NCI-H128 (cell line): Measurements from ENCODE around the gene SLC35F1.
"Not testable (repeated sequence)": the region's sequence is repeated elsewhere in the genome, so short reads cannot be mapped to it uniquely, and the experiment has no call there.

Experiments
- DNase-seq: peaks from one replicate; lab custom pipeline; 2025; ENCODE audit not compliant: unreplicated experiment; lab: John Stamatoyannopoulos, UW

The SLC35F1 gene

DNA sequence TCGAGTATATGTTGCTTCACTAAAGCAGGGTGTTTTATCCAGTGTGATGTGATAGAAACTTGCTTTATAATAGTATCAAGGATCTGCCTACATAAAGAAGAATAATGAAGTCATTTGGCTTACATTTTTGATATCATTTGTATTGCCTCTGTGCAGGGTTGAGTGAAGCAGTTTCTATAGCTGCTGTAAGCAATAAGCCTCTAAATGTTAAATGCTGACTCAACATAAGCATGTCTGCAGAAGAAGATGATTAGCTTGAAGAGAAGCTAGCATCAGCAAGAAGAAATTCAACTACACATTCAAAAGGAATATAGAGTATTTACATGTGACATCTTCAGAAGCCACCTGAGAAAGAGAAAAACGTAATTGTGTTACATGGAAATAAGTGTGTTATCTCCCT is 17.6 kb downstream of the SLC35F1 start:
- no peak for DNase-seq

DNA sequence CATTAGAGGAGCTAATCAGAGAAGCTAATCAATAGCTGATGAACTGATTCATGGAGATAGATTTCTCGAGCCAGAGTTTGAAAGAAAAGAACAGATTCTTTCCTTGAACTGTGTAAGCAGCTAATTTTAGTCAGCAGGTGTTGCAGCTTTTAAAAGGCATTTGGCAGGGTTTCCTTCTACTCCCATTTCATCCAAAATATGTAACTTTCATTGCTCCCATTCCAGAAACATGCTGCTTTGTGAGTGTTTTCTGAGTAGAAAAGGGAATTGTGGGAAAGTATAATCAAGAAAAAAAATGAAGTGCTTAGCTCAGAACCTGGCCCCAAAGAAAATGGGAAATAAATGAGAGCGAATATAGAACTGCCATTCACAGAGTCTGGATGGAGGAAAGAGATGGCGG is 20.8 kb downstream of the SLC35F1 start:
- no peak for DNase-seq

DNA sequence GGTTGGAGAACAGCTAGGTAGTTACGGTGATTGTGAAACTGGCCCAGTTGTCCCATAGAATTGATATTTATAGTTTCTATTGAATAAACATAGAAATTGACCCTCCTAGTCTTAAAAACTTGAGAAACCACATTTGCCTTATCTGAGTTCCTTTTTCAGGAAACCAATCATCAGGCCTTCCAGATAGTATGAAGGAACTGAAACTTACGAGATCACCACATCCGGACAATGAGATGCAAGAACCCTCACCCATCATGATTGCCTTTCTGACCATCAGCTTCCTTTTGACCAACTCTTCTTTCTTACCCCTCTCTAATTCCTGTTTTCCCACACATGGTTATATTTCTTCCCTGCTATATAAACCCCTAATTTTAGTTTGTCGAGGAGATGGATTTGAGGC is 21.8 kb downstream of the SLC35F1 start:
- no peak for DNase-seq

DNA sequence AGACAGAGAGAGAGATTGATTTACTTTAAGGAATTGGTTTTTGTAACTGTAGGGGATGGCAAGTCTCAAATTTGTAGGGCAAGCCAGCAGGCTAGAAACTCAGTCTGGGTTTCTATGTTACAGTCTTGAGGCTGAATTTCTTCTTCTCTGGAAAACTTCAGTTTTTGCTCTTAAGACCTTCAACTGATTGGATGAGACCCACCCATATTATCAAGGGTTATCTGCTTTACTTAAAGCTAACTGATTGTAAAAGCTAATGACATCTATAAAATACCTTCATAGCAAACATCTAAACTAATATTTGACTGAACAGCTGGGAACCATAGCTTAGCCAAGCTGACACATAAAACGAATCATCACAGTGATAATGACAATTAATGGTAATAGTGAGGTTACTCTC is 22.4 kb downstream of the SLC35F1 start:
- DNase-seq: no peak

- no peak for DNase-seq
Measured at GRCh38 chr6:117930645-117931044, 23.6 kb downstream of the SLC35F1 start.

DNA sequence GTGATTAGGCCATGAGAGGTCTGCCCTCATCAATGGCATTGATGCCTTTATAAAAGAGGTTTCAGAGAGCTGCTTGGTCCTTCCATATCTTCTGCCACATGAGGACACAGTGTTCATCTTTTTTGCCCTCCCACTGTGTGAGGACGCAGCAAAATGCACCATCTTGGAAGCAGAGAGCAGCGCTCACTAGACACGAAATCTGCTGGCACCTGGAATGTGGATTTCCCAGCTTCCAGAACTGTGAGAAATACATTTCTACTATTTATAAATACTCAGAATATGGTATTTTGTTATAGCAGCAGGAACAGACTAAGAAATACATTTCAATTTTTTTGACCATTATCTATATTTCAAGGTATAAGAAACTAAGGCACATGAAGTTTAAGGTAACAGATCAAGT is 24.9 kb downstream of the SLC35F1 start:
- DNase-seq: no peak

- DNase-seq: no peak
Measured at GRCh38 chr6:117932676-117933075, 25.6 kb downstream of the SLC35F1 start.

GRCh38 chr6:117933471-117933870 is 26.4 kb downstream of the SLC35F1 start:
- no peak for DNase-seq

GRCh38 chr6:117938311-117938995 is 31.4 kb downstream of the SLC35F1 start:
- no peak for DNase-seq

DNA sequence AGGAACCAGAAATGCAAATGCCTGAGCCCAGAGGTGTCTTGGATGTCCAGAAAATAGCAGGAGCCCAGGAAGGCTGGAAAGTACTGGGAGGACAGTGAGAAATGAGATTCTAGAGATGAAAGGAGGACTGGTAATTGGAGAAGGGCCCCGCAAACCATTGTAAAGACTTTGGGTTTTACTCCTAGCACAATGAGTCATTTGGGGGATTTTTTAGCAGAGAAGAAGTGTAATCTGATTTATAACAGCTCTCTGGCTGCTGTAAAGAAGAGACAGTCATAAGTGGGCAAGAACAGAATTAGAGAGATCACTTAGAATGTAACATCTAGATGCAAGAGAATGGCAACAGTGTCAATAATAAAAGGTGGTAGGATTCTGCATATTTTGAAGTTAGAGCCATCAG is 40.2 kb downstream of the SLC35F1 start:
- DNase-seq: no peak

- DNase-seq: no peak
Measured at GRCh38 chr6:117951783-117952182, 44.7 kb downstream of the SLC35F1 start.

- no peak for DNase-seq
Measured at GRCh38 chr6:117955684-117956256, 48.7 kb downstream of the SLC35F1 start.

DNA sequence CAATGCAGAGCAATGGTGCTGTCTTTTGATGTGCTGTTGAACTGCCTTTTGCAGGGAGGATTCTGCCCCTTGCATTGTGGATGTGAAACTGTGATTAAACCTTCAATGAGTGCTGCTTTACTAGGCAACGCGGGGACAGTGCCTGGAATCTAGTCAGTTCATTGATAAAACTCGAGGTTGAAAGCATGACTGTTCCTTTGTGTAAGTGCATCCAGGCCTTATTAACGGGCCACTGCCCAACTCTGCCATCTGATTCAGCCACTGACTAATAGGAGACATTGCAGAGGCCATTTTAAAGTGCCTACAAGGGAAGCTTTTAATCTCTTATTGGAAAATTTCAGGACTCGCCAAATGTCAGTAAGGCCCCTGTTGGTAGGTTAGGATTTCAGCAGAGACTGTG is 49.3 kb downstream of the SLC35F1 start:
- DNase-seq: no peak

DNA sequence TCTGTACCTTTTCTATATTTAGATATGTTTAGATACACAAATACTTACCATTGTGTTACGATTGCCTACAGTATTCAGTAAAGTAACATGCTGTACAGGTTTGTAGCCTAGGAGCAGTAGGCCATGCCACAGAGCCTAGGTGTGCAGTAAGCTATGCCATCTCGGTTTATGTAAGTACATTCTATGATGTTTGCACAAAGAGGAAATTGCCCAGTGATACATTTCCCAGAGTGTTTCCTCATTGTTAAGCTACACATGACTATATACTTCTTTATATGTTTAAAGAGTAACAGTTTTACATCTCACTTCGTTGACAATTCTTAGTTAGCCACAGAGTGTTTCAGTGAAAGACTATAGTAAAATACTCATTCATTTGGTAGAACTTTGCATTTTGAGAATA is 51.5 kb downstream of the SLC35F1 start:
- DNase-seq: no peak

DNA sequence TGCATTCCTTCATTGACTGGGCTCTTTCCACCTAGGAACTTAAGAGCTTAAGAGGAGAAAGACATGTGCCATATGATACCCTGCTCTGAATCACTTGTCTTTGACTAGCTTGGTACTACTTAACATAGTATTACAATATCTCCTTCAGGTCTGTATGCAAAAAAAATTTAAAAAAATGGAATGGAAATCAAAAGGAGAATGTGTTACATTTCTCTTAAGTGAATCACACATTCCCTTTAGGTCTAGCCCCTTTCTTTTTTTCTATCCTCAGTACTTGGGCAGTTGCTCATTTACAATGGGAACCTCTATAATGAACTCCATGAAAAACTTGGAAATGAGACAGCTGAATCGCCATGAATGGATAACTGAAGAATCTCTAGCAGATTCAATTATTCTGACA is 53.8 kb downstream of the SLC35F1 start:
- DNase-seq: no peak

- no peak for DNase-seq
Measured at GRCh38 chr6:117961301-117961700, 54.2 kb downstream of the SLC35F1 start.

GRCh38 chr6:117965763-117966162 is 58.7 kb downstream of the SLC35F1 start:
- not testable (repeated sequence) for DNase-seq

DNA sequence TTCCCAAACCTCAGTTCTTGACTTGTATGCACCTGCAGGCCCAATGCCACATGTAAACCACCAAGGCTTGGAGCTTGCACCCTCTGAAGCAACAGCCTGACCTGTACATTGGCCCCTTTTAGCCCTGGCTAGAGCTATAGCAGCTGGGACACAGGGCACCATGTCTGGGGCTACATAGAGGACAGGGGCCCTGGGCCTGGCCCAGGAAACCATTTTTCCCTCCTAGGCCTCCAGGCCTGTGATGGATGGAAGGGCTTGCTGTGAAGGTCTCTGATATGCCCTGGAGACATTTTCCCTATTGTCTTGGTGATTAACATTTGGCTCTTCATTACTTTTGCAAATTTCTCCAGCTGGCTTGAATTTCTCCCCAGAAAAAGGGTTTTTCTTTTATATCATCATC is 64.6 kb downstream of the SLC35F1 start:
- DNase-seq: no peak

- DNase-seq: no peak
Measured at GRCh38 chr6:117974914-117975627, 68.0 kb downstream of the SLC35F1 start.

DNA sequence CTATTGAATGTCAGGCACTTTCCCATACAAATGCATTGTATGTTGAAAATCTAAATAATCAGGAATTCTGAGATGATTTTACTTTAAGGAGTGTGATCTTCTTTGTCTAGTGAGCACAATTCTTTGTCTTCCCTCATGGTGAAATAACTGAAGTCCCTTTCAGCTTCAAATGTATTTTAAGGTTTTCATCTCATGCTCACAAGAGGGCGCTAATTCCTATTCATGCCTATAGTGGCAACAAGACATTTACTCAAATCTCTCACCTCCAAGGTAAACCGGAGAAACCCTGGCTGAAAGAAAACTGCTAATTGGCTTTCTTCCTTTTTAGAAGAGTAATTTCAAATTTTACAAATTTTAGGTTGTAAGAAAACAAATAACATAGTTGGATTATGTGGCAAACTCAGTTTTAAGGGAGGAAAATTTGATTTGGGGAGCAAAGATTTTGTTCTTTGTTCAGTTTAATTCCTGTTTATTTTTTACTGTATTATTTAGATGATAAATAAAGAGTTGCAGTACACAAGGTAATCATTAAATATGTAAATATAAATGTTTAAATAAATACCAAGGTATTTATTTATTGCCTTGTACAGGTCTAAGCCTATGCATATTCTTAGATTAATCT is 69.1 kb downstream of the SLC35F1 start:
- peak; percentile 54 for DNase-seq

DNA sequence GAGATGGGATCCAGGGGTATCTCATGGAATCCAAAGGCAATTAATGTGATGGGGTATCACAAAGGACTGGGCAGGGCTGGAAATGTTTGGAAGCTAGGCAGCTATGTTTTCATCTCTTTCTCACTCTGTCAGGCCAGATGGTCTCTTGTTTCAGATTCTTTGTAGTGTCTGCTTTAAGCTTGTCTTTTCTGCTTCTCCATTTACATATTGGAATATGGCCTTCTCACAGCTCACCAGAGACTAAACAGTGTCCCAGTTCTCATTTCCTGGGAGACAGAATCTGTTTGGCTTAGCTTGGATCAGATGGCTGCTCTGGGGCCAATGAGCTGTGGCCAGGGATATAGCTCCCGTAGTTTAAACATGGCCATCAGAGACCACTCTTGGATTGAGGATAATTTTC is 78.9 kb downstream of the SLC35F1 start:
- no peak for DNase-seq

GRCh38 chr6:117986396-117986795 is 79.3 kb downstream of the SLC35F1 start:
- DNase-seq: no peak
